KOPT-K1 (cell line): ENCODE results near the gene RNU6-9.
"Not testable (repeated sequence)": the region's sequence is repeated elsewhere in the genome, so short reads cannot be mapped to it uniquely, and the experiment has no call there.

Experiments
- H3K27ac ChIP-seq: fragments of 200-600 bp; sonication (generic); 2 replicates; pipeline ENCODE4 v1.5.1; 2016; ENCODE audit warnings: antibody characterized with exemption, mild to moderate bottlenecking, low read depth, low read length; ENCODE audit not compliant: poor library complexity, severe bottlenecking
- H3K36me3 ChIP-seq: fragments of 200-600 bp; sonication (generic); 2 replicates; pipeline ENCODE4 v1.5.1; 2017; ENCODE audit warnings: antibody characterized with exemption, mild to moderate bottlenecking, low read length, moderate library complexity; ENCODE audit not compliant: insufficient read depth
- H3K9me3 ChIP-seq: fragments of 200-600 bp; sonication (generic); 2 replicates; pipeline ENCODE4 v1.5.1; 2017; ENCODE audit warnings: antibody characterized with exemption, low read length, mild to moderate bottlenecking; ENCODE audit not compliant: insufficient read depth, poor library complexity, severe bottlenecking

RNU6-9 gene

DNA sequence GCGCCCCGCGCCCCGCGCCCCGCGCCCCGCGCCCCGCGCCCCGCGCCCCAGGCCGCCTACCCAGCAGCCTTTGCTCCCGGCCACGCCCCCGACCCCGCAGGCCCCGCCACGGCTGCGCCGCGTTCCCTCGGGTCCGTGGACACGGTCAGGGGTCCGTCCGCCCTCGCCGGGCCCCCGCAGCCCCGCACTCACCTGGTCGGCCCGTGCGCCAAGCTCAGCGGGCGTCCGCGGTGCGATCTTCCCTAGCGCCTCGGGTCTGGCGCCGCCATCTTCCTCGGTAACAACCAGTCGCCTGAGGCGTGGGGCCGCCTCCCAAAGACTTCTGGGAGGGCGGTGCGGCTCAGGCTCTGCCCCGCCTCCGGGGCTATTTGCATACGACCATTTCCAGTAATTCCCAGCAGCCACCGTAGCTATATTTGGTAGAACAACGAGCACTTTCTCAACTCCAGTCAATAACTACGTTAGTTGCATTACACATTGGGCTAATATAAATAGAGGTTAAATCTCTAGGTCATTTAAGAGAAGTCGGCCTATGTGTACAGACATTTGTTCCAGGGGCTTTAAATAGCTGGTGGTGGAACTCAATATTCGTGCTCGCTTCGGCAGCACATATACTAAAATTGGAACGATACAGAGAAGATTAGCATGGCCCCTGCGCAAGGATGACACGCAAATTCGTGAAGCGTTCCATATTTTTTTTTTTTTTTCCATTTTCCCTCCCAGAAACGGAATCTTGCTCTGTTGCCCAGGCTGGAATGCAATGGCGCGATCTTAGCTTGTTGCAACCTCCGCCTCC lies at the start of gene RNU6-9, which contains the start of gene MED16:
TSS of gene RNU6-9 (plus strand) at position 591 of the 796 bp plus-strand sequence.
TSS of gene MED16 (minus strand) at position 294 of the 796 bp plus-strand sequence. CDS start 2,056 bp downstream, outside the sequence.
- Histone ChIP-seq H3K27ac (peak within 1 kb of the TSS; percentile 87), H3K36me3 (peaks cover 29% of the 10 kb centered on the region; the same call in 1 of the 2 replicates), H3K9me3 (no peaks in the 10 kb centered on the region)

DNA sequence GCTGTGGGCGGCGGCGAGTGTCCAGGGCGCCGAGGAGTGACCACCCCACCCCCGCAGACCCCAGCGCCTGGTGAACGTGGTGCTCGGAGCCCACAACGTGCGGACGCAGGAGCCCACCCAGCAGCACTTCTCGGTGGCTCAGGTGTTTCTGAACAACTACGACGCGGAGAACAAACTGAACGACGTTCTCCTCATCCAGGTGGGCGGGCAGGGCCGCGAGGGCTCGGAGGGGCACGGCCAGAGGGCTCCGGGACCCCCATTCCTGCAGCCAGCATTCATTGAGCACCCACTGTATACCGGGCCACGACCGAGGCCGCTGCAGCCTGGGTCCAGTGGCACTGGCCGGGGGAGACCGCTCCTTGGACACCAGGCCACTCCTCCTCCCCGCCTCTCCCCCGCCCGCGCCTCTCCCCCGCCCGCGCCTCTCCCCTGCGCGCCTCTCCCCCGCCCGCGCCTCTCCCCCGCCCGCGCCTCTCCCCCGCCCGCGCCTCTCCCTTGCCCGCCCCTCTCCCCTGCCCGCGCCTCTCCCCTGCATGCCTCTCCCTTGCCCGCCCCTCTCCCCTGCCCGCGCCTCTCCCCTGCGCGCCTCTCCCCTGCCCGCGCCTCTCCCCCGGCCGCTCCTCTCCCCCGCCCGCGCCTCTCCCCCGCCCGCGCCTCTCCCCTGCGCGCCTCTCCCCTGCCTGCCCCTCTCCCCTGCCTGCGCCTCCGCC lies 49.3 kb upstream of the RNU6-9 start:
- Histone ChIP-seq H3K9me3 (no peaks in the 10 kb centered on the region), H3K27ac (no peak overlapping the region), H3K36me3 (no peaks in the 10 kb centered on the region)

DNA sequence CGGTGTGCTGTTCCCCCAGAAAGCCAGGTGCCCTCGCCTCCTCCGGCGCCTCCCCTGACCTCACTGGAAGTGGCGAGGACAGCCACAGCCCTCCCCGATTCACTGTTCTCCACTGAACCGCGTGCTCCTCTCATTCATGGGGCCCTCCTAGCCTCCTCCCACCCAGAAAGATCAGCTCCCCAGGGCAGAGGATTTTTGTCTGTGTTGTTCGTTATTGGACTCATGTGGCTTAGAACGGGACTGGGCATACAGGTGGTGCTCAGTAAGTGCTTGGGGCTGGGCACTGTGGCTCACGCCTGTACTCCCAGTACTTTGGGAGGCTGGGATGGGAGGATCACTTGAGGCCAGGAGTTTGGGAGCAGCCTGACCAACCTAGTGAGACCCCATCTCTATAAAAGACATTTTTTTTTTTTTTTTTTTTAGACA lies 48.7 kb upstream of the RNU6-9 start:
- Histone ChIP-seq H3K36me3 (no peaks in the 10 kb centered on the region), H3K9me3 (no peaks in the 10 kb centered on the region), H3K27ac (no peak overlapping the region)

DNA sequence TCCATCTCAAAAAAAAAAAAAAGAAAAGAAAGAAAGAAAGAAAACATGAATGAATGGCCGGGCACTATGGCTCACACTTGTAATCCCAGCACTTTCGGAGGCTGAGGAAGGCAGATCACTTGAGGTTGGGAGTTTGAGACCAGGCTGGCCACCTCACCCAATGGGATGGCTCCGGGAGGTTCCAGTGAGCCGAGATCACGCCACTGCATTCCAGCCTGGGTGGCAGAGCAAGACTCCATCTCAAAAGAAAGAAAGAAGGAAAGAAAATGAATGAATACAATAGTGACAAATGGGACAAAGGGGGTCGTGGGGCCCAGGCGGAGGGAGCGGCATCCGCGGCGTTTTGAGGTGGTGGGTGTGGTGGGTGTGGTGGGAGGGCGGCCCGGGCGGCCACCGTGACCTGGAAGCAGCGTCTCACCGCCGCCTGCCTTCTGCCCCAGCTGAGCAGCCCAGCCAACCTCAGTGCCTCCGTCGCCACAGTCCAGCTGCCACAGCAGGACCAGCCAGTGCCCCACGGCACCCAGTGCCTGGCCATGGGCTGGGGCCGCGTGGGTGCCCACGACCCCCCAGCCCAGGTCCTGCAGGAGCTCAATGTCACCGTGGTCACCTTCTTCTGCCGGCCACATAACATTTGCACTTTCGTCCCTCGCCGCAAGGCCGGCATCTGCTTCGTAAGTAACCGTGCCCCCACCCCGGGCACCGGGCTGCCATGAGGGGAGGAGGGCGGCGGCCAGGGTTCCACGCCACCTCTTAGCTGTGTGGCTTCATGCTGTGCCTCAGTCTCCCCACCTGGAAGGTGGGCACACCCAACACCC lies 47.4 kb upstream of the RNU6-9 start:
- H3K9me3 ChIP-seq: no peaks in the 10 kb centered on the region

DNA sequence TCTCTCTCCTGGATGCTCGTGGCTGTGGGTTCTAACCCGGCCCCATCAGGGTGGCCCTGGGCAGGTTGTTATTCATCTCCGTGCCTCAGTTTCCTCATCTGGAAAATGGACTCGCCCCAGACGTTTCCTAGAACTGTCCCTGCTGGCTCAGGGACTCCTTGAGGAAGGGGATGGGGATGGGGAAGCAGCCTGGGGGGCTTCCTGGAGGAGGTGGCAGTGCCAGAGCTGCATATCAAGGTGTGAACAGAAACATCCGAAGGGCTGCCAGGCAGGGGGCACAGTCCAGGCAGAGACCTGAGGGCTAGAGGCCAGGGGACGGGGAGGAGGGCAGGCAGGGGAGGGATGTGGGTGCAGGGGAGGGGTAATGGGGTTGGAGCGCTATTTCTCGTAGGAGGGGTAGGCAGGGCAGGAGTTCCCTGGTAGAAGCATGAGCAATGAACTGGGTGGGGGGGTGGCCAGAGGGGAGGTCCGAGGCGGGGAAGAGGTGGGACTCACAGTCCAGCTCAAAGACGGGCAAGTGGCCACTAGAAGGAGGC lies 44.8 kb upstream of the RNU6-9 start:
- H3K9me3 ChIP-seq: no peaks in the 10 kb centered on the region
- no peak overlapping the region for H3K27ac ChIP-seq
- H3K36me3 ChIP-seq: no peaks in the 10 kb centered on the region

More for the DNA sequence above, 47.4 kb upstream of the RNU6-9 start:
- no peak overlapping the region for H3K27ac ChIP-seq
- no peaks in the 10 kb centered on the region for H3K36me3 ChIP-seq

DNA sequence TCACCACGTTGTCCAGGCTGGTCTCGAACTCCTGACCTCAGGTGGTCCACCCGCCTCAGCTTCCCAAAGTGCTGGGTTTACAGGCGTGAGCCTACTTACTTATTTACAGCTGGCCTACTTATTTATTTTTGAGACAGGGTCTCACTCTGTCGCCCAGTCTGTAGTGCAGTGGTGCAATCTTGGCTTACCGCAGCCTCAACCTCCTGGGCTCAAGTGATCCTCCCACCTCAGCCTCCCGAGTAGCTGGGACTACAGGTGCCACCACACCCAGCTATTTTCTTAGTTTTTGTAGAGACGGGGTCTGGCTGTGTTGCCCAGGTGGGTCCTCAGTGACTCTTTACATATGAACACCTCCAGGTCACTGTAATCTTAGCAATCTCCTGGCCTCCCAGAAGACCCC lies 44.1 kb upstream of the RNU6-9 start:
- not testable (repeated sequence) for H3K27ac ChIP-seq

DNA sequence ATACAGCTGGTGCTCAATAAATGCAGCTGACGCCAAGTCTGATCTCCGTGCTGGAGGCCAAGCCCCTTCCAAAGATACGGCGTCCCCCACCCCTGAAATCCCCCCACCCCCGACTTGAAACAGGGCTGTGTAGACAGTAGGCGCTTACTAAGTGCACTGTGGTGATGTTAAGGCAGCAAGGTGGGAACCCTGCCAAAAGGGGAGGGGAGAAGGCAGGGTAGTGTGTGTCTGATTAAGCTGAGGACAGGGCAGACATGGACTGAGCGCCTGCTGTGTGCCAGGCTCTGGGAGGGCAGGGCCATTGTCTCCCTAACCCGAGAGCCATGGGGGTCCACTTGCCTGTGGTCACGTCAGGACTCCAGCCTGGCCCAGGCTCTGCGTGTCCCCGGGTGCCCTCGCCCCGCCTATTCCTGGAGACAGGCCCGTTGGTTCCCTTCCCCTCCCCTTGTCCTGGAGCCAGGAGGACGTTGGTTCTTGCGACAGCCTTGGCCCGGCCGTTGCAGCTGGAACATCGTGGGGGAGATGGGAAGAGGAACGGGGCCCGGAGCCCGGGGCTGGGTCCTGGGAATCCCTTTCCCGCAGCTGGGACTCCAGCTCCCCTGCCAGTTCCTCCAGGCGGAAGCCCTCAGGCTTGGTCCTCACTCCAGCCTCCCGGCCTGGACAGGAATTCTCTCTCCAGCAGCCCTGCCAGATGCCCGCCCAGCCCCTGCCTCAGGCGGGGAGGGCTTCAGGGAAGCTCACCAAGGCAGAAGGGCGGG lies 42.9 kb upstream of the RNU6-9 start:
- Histone ChIP-seq H3K36me3 (no peaks in the 10 kb centered on the region), H3K27ac (no peak overlapping the region), H3K9me3 (no peaks in the 10 kb centered on the region)

More for the DNA sequence above, 44.1 kb upstream of the RNU6-9 start:
- H3K9me3 ChIP-seq, H3K36me3 ChIP-seq: not testable (repeated sequence)

DNA sequence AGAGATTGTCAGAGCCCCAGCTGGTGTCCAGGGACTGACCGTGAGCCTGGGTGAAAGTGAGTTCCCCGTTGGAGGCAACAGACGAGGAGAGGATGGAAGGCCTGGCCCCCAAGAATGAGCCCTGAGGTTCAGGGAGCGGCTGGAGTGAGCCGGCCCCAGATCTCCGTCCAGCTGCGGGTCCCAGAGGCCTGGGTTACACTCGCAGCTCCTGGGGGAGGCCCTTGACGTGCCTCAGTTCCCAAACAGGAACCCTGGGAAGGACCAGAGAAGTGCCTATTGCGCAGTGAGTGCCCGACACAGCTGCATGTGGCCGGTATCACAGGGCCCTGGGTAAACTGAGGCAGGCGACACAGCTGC lies 42.3 kb upstream of the RNU6-9 start:
- Histone ChIP-seq H3K36me3 (no peaks in the 10 kb centered on the region), H3K9me3 (no peaks in the 10 kb centered on the region), H3K27ac (no peak overlapping the region)

DNA sequence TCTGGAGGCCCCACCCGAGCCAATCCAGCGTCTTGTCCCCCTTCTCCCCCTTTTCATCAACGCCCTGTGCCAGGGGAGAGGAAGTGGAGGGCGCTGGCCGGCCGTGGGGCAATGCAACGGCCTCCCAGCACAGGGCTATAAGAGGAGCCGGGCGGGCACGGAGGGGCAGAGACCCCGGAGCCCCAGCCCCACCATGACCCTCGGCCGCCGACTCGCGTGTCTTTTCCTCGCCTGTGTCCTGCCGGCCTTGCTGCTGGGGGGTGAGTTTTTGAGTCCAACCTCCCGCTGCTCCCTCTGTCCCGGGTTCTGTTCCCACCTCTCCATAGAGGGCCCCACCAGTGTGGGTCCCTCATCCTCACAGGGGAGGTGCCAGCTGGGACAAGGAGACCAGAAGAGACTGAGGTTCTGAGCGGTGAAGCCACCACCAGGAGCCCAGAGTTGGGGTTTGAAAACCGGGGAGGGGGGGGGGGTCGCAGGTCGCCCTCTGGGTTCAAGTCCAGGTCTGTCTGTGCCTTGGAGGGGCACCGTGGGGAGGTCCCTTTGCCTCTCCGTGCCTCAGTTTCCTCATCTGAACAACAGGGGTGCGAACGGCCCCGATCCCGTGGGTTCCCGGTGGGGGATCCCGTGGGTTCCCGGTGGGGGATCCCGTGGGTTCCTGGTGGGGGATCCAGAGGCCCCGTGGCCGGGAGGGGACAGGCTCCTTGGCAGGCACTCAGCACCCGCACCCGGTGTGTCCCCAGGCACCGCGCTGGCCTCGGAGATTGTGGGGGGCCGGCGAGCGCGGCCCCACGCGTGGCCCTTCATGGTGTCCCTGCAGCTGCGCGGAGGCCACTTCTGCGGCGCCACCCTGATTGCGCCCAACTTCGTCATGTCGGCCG lies 40.9 kb upstream of the RNU6-9 start, which contains the start of gene ELANE:
TSS of gene ELANE (plus strand) at position 168 of the 878 bp plus-strand sequence. CDS start at position 194, 26 bp downstream.
- no peaks in the 10 kb centered on the region for H3K36me3 ChIP-seq
- no peak within 1 kb of the TSS for H3K27ac ChIP-seq
- no peaks in the 10 kb centered on the region for H3K9me3 ChIP-seq

DNA sequence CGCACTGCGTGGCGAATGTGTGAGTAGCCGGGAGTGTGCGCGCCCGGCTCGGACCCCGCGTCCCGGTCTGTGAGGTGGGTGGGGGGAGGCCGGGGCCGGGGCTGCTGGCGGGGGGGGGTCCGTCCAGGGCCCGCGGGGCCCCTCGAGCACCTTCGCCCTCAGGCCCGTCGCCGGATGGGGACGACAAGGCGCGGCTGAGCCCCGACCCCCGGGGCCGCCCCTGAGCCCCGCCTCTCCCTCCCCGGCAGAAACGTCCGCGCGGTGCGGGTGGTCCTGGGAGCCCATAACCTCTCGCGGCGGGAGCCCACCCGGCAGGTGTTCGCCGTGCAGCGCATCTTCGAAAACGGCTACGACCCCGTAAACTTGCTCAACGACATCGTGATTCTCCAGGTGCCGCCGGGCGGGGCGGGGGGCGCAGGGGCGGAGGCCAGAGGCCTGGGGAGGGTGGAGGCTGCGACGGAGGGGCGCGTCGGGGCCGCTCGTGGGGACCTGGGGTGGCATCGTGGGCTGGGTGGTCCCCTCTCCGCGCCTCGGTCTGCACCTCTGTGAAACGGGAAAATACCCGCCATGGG lies 40.2 kb upstream of the RNU6-9 start:
- no peaks in the 10 kb centered on the region for H3K36me3 ChIP-seq
- no peaks in the 10 kb centered on the region for H3K9me3 ChIP-seq
- H3K27ac ChIP-seq: no peak overlapping the region

DNA sequence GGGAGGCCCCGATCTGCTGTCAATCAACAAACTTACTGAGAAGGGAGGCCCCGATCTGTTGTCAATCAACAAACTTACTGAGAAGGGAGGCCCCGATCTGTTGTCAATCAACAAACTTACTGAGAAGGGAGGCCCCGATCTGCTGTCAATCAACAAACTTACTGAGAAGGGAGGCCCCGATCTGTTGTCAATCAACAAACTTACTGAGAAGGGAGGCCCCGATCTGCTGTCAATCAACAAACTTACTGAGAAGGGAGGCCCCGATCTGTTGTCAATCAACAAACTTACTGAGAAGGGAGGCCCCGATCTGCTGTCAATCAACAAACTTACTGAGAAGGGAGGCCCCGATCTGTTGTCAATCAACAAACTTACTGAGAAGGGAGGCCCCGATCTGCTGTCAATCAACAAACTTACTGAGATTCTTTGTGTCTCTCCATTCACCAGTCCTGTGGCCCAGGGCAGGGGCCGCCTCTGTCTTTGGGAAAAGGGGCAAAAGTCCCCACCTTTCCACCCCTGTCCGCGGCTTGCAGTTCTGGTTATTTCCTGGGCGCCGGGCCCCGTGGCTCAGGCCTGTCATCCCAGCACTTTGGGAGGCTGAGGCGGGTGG lies 39.6 kb upstream of the RNU6-9 start:
- H3K9me3 ChIP-seq, H3K27ac ChIP-seq, H3K36me3 ChIP-seq: not testable (repeated sequence)

DNA sequence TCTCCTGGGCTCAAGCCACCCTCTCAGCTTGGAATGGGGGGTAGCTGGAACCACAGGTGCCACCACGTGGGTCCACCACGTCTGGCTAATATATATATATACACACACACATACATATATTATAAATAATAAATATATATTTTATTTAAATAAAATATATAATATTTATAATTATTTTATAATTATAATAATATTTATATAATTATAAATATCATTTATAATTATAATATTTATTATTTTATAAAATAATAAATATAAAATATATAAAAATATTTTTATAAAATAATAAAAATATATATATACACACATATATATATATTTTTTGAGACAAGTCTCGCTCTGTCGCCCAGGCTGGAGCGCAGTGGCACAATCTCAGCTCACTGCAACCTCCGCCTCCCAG lies 38.7 kb upstream of the RNU6-9 start:
- Histone ChIP-seq H3K36me3 (no peaks in the 10 kb centered on the region), H3K9me3 (no peaks in the 10 kb centered on the region), H3K27ac (no peak overlapping the region)

DNA sequence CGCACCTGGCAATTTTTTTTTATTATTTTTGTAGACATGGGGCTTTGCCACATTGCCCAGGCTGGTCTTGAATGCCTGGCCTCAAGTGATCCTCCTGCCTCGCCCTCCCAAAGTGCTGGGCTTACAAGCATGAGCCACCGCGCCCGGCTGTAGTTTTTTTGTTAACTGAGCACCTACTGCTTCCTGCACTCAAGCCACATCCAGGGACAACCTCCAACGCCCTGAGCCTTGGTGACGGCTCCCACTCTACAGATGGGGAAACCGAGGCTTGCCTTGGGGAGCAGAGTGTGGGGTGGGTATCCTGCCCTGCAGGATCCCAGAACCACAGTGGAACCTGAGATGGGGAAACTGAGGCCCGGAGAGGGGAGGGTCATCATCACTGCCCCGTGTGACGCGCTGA lies 38.1 kb upstream of the RNU6-9 start:
- no peaks in the 10 kb centered on the region for H3K36me3 ChIP-seq
- H3K9me3 ChIP-seq: no peaks in the 10 kb centered on the region
- H3K27ac ChIP-seq: no peak overlapping the region
